ENCODE data around the gene IRF2.
A peak's percentile ranks its signal among the peaks of the same experiment; 100 is the strongest.

The IRF2 gene

DNA sequence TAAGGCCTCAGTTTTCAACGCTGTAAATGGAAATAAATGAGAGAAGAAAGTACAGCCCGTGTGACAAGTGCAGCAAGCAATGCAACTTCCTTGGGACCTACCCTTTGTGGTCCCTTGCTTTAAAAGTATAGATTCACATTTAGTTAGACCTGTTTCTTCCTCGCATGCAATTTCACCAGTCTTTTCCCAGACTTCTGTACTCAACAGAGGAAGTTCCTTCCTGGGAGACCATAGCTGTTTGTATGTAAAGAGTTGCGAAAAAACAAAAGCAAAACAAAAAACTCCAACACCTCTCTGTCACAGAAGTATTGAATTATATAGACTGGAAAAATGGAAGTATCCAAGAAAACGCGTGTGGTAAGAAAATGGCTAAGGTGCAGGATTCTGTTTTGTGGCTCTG lies 1.1 kb upstream of the IRF2 start:
- H3K4me1 ChIP-seq (ENCODE audit: control insufficient read depth in 2 of 2, insufficient read depth in 2 of 2, low read length in 2 of 2) = peaks cover 25 to 34% of the 10 kb centered on the region in 2 donors

DNA sequence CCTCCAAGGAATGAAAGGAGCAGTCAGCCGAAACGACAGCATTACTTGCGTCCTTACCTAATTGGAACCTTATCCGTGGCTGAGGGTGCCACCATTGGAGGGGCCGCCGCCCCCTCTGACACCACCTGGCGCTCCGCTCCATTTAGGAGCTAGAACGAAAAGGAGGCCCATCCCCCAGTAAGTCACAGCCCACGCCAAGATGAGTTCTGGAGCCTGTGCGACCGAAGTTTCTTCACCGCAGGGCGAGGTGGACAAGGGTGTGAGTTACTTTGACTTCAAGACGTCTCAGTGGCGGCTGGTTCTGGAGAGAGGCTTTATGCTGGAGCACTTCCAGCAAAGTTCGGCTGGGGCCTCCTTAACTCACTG lies 729 bp upstream of the IRF2 start:
- H3K4me1 ChIP-seq (ENCODE audit: control insufficient read depth in 2 of 2, insufficient read depth in 2 of 2, low read length in 2 of 2) = peaks cover 25 to 37% of the 10 kb centered on the region in 2 donors
- peak overlapping the region; percentile 98 to 99 for H3K4me3 ChIP-seq (ENCODE audit: low read length in 2 of 2)
- no peaks in the 10 kb centered on the region for H3K9me3 ChIP-seq (ENCODE audit: control insufficient read depth in 2 of 2, low read length in 2 of 2)
- peak overlapping the region; percentile 97 to 100 for H3K9ac ChIP-seq (ENCODE audit: low read depth in 1 of 2, low read length in 2 of 2)
- H3K36me3 ChIP-seq (ENCODE audit: control insufficient read depth in 2 of 2, insufficient read depth in 2 of 2, low read length in 2 of 2) = no peaks in the 10 kb centered on the region
- no peaks in the 10 kb centered on the region for H3K27me3 ChIP-seq (ENCODE audit: control insufficient read depth in 2 of 2, insufficient read depth in 2 of 2, low read length in 2 of 2)
- H3K27ac ChIP-seq (ENCODE audit: low read depth in 2 of 2, low read length in 2 of 2) = peak overlapping the region; percentile 97 to 98

More for the DNA sequence above, 1.1 kb upstream of the IRF2 start:
- Histone ChIP-seq H3K27ac (ENCODE audit: low read depth in 2 of 2, low read length in 2 of 2) (peak overlapping the region; percentile 97 to 98), H3K27me3 (ENCODE audit: control insufficient read depth in 2 of 2, insufficient read depth in 2 of 2, low read length in 2 of 2) (no peaks in the 10 kb centered on the region), H3K9me3 (ENCODE audit: control insufficient read depth in 2 of 2, low read length in 2 of 2) (no peaks in the 10 kb centered on the region), H3K9ac (ENCODE audit: low read depth in 1 of 2, low read length in 2 of 2) (peak overlapping the region; percentile 97 to 100), H3K4me3 (ENCODE audit: low read length in 2 of 2) (peak overlapping the region; percentile 98 to 99), H3K36me3 (ENCODE audit: control insufficient read depth in 2 of 2, insufficient read depth in 2 of 2, low read length in 2 of 2) (no peaks in the 10 kb centered on the region)

DNA sequence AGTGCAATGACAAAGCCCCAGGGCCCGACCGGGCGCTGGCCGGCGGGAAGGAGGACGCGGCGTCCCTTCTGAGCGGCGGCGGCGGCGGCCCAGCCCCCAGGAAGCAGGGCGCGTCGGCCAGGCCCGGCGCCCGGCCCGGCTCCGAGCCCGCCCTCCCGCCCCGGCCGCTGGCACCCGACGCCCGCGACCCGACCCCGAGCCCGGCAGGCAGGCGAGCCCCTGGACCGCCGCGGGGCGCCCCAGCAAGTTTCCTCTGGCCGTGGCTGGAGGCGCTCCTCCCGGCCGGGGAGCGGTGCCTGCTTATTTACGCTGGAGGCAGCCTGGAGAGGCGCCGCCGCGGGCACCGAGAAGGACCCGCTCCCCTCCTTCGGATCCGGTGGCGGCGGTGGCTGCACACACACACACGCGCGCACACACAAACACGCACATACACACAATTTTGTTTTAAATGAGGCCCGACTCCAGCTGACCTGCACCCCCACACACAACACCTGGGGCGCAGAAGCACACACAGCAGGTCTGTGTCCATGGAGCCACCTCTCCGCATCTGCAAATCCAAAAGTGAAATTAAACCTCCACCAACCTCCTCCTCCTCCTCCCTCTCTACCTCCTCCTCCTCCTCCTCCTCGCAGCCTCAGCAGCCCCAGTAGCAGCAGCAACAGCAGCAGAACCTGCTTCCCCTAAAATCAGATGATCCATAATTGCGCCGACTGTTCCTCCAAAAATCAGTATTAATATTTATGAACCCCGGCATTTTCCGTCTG lies 669 bp downstream of the IRF2 start:
- peak overlapping the region; percentile 98 to 99 for H3K27ac ChIP-seq (ENCODE audit: low read depth in 2 of 2, low read length in 2 of 2)
- no peaks in the 10 kb centered on the region for H3K36me3 ChIP-seq (ENCODE audit: control insufficient read depth in 2 of 2, insufficient read depth in 2 of 2, low read length in 2 of 2)
- peaks cover 25 to 37% of the 10 kb centered on the region in 2 donors for H3K4me1 ChIP-seq (ENCODE audit: control insufficient read depth in 2 of 2, insufficient read depth in 2 of 2, low read length in 2 of 2)
- no peaks in the 10 kb centered on the region for H3K27me3 ChIP-seq (ENCODE audit: control insufficient read depth in 2 of 2, insufficient read depth in 2 of 2, low read length in 2 of 2)
- H3K4me3 ChIP-seq (ENCODE audit: low read length in 2 of 2) = peak overlapping the region; percentile 98 to 99
- H3K9me3 ChIP-seq (ENCODE audit: control insufficient read depth in 2 of 2, low read length in 2 of 2) = no peaks in the 10 kb centered on the region
- H3K9ac ChIP-seq (ENCODE audit: low read depth in 1 of 2, low read length in 2 of 2) = peak overlapping the region; percentile 98 to 99

DNA sequence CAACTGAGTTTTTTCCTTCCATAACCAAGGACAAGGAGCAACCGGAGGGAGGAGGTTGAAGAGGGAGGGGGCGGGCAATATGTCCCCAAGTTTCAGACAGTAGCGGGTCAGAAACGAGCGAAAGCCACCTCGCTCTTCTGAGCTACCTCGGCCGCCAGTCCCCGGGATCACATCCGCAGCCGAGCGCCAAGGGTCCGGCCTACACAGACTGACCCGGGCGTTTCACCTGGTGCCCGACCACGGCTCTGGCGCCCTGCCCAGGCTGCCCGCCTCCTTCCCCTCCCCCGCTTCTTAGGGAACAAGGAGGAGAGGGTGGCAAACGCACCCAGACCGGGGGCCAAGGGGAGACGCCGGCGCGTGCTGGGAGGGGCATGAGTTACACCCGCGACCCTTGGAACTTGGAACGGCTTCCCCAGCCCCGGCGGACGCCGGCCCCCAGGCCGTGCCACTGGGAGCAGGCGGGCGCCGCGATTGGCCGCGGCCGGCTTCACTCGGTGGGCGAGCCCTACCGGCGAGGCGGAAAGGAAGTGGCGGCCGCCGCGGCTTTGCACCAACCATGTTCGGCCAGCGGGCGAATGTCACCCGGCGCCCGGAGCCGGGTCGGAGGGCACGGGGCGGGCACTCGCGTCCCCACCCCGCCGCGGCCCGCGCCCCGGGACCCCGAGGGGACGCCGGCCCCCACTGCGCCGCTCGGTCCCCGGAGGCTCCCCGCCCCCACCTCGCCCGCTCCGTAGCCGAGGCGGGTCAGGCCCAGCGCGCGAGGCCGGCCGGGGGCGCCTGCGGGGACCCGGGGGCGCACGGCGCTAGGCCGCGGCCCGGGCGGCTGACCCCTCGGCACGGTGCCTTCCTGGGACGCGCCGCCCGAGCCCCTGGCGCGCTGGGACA lies 1.5 kb downstream of the IRF2 start:
- Histone ChIP-seq H3K9me3 (ENCODE audit: control insufficient read depth in 2 of 2, low read length in 2 of 2) (no peaks in the 10 kb centered on the region), H3K36me3 (ENCODE audit: control insufficient read depth in 2 of 2, insufficient read depth in 2 of 2, low read length in 2 of 2) (no peaks in the 10 kb centered on the region), H3K9ac (ENCODE audit: low read depth in 1 of 2, low read length in 2 of 2) (peak overlapping the region; percentile 92 to 98), H3K27me3 (ENCODE audit: control insufficient read depth in 2 of 2, insufficient read depth in 2 of 2, low read length in 2 of 2) (no peaks in the 10 kb centered on the region), H3K4me1 (ENCODE audit: control insufficient read depth in 2 of 2, insufficient read depth in 2 of 2, low read length in 2 of 2) (peaks cover 25 to 36% of the 10 kb centered on the region in 2 donors), H3K27ac (ENCODE audit: low read depth in 2 of 2, low read length in 2 of 2) (peak overlapping the region; percentile 98 to 99), H3K4me3 (ENCODE audit: low read length in 2 of 2) (peak overlapping the region; percentile 82 to 98)

GRCh38 chr4:184471881-184472613 lies 2.3 kb downstream of the IRF2 start:
- peak overlapping the region; percentile 82 to 98 for H3K4me3 ChIP-seq (ENCODE audit: low read length in 2 of 2)
- peaks cover 25 to 31% of the 10 kb centered on the region in 2 donors for H3K4me1 ChIP-seq (ENCODE audit: control insufficient read depth in 2 of 2, insufficient read depth in 2 of 2, low read length in 2 of 2)
- peak overlapping the region; percentile 92 to 98 for H3K9ac ChIP-seq (ENCODE audit: low read depth in 1 of 2, low read length in 2 of 2)
- no peaks in the 10 kb centered on the region for H3K27me3 ChIP-seq (ENCODE audit: control insufficient read depth in 2 of 2, insufficient read depth in 2 of 2, low read length in 2 of 2)
- no peaks in the 10 kb centered on the region for H3K9me3 ChIP-seq (ENCODE audit: control insufficient read depth in 2 of 2, low read length in 2 of 2)
- no peaks in the 10 kb centered on the region for H3K36me3 ChIP-seq (ENCODE audit: control insufficient read depth in 2 of 2, insufficient read depth in 2 of 2, low read length in 2 of 2)
- H3K27ac ChIP-seq (ENCODE audit: low read depth in 2 of 2, low read length in 2 of 2) = peak overlapping the region; percentile 98 to 99

DNA sequence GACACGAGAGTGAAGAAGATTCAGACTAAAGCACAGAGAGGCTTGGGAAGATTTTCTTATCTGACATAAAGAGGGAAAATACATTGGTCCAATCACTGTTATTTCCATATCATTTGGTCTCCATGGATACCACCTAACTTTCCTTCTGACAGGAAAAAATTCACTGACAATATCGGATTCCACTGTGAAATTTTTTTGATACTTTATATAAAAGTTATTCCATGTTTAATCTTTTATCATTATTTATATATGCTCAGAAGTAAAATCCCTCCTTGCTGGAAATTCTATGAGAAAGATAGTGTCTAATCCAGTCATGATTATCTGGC lies 3.6 kb downstream of the IRF2 start:
- Histone ChIP-seq H3K9ac (ENCODE audit: low read depth in 1 of 2, low read length in 2 of 2) (no peak overlapping the region), H3K27me3 (ENCODE audit: control insufficient read depth in 2 of 2, insufficient read depth in 2 of 2, low read length in 2 of 2) (no peaks in the 10 kb centered on the region), H3K27ac (ENCODE audit: low read depth in 2 of 2, low read length in 2 of 2) (no peak overlapping the region), H3K4me3 (ENCODE audit: low read length in 2 of 2) (no peak overlapping the region), H3K36me3 (ENCODE audit: control insufficient read depth in 2 of 2, insufficient read depth in 2 of 2, low read length in 2 of 2) (peaks cover 0 to 5% of the 10 kb centered on the region in 2 donors), H3K9me3 (ENCODE audit: control insufficient read depth in 2 of 2, low read length in 2 of 2) (no peaks in the 10 kb centered on the region), H3K4me1 (ENCODE audit: control insufficient read depth in 2 of 2, insufficient read depth in 2 of 2, low read length in 2 of 2) (peaks cover 21 to 23% of the 10 kb centered on the region in 2 donors)

DNA sequence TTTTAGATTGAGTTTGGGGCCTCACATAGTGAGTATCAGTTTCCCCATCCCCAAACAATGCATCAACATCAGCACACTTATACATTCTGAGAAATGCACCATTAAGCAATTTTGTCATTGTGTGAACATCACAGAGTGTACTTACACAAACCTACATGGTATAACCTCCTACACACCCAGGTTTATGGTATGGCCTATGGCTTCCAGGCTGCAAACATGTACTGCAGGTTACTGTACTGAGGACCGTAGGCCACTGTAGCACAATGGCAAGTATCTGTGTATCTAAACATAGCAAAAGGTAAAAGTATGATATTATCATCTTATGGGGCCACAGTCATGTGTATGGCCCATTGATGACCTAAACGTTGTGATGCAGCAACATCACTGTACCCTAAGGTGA lies 7.7 kb downstream of the IRF2 start:
- Histone ChIP-seq H3K27me3 (ENCODE audit: control insufficient read depth in 2 of 2, insufficient read depth in 2 of 2, low read length in 2 of 2) (no peaks in the 10 kb centered on the region), H3K27ac (ENCODE audit: low read depth in 2 of 2, low read length in 2 of 2) (no peak overlapping the region), H3K4me1 (ENCODE audit: control insufficient read depth in 2 of 2, insufficient read depth in 2 of 2, low read length in 2 of 2) (peaks cover 6 to 10% of the 10 kb centered on the region in 2 donors)

DNA sequence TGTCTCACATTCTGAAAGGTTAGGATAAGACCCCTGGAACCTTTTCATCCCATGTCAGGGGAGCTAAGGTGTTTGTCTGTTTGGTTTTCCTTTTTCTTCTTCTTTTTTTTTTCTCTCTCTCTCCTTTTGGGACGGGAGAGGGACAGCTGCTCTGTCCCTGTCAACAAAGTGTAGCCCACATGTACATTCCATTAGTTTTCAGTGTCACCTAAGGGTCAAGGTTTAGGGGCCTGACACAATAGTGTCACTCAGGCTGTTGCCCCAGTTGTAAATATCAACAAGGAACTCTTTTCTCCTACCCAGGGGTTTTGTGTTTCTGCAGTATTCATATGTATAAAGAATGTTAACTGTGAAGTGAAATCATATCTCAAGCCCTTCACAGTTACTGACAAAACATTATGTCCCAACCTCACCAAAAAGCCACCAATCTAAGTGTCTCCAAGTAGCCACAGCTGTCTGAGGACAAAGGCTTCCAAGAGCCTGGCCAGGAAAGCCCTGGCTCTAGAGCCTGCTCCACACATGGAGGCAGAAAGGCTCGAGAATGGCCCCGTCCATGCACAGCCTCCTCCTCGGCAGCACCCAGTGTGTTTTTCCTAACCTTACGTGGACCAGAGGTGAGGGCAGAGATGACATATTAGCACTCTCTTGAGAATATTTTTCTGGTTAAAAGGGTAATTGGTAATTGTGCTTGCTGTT lies 9.4 kb downstream of the IRF2 start:
- peaks cover 0 to 3% of the 10 kb centered on the region in 2 donors for H3K4me1 ChIP-seq (ENCODE audit: control insufficient read depth in 2 of 2, insufficient read depth in 2 of 2, low read length in 2 of 2)

More for the DNA sequence above, 7.7 kb downstream of the IRF2 start:
- H3K9ac ChIP-seq (ENCODE audit: low read depth in 1 of 2, low read length in 2 of 2) = no peak overlapping the region
- H3K36me3 ChIP-seq (ENCODE audit: control insufficient read depth in 2 of 2, insufficient read depth in 2 of 2, low read length in 2 of 2) = peaks cover 3 to 5% of the 10 kb centered on the region in 2 donors
- no peaks in the 10 kb centered on the region for H3K9me3 ChIP-seq (ENCODE audit: control insufficient read depth in 2 of 2, low read length in 2 of 2)
- H3K4me3 ChIP-seq (ENCODE audit: low read length in 2 of 2) = no peak overlapping the region

DNA sequence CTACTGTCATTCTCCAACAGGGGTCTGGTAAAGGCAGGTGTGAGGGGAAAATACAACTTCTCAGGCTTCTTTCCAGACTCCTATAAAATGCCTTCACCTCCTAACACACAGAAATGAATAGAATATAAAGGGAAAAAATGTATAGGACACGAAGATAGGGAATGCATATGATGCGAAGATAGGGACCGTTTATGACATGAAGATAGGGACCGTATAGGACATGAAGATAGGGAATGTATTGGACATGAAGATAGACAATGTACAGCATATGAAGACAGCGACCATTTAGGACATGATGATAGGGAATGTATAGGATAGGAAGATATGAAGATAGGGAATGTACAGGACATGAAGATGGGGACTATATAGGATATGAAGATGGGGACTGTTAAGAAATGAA lies 10.5 kb downstream of the IRF2 start:
- no peaks in the 10 kb centered on the region for H3K9me3 ChIP-seq (ENCODE audit: control insufficient read depth in 2 of 2, low read length in 2 of 2)
- H3K9ac ChIP-seq (ENCODE audit: low read depth in 1 of 2, low read length in 2 of 2) = no peak overlapping the region
- H3K36me3 ChIP-seq (ENCODE audit: control insufficient read depth in 2 of 2, insufficient read depth in 2 of 2, low read length in 2 of 2) = peaks cover 3 to 5% of the 10 kb centered on the region in 2 donors
- H3K4me1 ChIP-seq (ENCODE audit: control insufficient read depth in 2 of 2, insufficient read depth in 2 of 2, low read length in 2 of 2) = peaks cover 0 to 3% of the 10 kb centered on the region in 2 donors
- no peaks in the 10 kb centered on the region for H3K27me3 ChIP-seq (ENCODE audit: control insufficient read depth in 2 of 2, insufficient read depth in 2 of 2, low read length in 2 of 2)
- H3K4me3 ChIP-seq (ENCODE audit: low read length in 2 of 2) = no peak overlapping the region
- no peak overlapping the region for H3K27ac ChIP-seq (ENCODE audit: low read depth in 2 of 2, low read length in 2 of 2)

More for the DNA sequence above, 9.4 kb downstream of the IRF2 start:
- Histone ChIP-seq H3K27me3 (ENCODE audit: control insufficient read depth in 2 of 2, insufficient read depth in 2 of 2, low read length in 2 of 2) (no peaks in the 10 kb centered on the region), H3K27ac (ENCODE audit: low read depth in 2 of 2, low read length in 2 of 2) (no peak overlapping the region), H3K9ac (ENCODE audit: low read depth in 1 of 2, low read length in 2 of 2) (no peak overlapping the region), H3K9me3 (ENCODE audit: control insufficient read depth in 2 of 2, low read length in 2 of 2) (no peaks in the 10 kb centered on the region), H3K36me3 (ENCODE audit: control insufficient read depth in 2 of 2, insufficient read depth in 2 of 2, low read length in 2 of 2) (peaks cover 3 to 5% of the 10 kb centered on the region in 2 donors), H3K4me3 (ENCODE audit: low read length in 2 of 2) (no peak overlapping the region)

Data from mucosa of rectum (tissue), 2 donors.